ENCODE data around the gene TTLL9. TPM values are rescaled to one million over a fixed set of nuclear protein-coding genes. Genes with fewer than 3 reads are reported as not detected.

TTLL9 gene
- total RNA-seq, 1 donor from 2014 or later: not detected

DNA sequence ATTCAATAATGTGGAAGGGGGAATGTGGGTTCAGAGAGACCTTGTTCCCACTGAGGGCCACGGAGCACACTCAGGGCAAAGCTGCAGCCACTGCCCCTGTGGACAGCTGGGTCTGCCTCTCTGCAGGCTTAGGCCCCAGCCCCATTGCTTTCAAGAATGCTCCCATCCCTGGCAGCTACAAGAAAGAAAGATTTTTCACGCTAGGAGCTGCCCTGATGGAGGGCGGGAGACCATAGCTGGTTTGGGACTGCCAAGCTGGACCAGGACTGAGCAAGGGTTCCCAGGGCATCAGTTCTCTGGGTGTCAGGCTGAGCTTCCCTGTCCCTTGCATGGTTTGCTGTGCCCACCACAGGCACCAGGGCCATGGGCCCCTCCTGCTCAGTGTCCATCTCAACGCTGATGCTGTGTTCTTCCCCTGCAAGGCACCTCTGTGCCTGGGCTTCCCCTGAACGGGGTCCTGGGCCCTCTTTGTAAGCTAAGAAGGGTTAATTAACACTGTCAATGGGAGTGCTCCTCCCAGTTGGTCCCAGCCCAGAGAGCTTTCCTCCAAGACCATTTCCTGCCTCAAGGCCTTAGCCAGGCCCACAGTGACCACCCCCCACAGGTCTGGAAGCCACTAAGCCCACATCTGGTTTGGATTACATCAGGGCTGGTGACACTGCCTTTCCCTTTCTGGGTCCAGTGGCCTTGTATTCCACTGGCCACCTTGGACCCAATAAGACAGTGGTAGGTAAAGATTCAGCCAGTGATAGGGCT, 33.4 kb upstream of the TTLL9 start:
- intact Hi-C loops (cut with micrococcal nuclease): no loop called here

DNA sequence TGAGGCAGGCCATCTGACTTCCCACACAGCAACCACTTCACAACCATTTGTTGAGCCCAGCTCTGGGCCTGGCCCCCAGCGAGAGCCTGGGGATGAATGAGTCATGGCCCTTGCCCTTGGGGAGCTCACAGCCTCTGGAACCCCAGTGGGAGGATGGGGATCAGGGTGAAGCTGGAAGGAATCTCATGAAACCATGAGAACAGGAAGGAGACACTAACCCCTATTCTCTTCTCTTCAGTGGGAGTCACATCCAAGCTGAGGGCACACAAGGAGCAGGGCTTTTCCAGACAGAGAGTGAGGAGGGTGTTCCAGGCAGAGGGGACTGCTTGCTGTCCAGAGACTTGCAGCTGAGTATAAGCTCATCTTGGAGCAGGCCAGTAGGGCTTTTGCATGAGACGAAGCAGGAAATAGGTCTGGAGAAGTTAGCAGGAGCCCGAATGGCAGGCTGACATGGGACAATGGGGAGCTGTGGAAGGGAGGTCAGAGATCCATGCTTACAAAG, 32.5 kb upstream of the TTLL9 start:
- intact Hi-C loops (cut with micrococcal nuclease): no loop called here

DNA sequence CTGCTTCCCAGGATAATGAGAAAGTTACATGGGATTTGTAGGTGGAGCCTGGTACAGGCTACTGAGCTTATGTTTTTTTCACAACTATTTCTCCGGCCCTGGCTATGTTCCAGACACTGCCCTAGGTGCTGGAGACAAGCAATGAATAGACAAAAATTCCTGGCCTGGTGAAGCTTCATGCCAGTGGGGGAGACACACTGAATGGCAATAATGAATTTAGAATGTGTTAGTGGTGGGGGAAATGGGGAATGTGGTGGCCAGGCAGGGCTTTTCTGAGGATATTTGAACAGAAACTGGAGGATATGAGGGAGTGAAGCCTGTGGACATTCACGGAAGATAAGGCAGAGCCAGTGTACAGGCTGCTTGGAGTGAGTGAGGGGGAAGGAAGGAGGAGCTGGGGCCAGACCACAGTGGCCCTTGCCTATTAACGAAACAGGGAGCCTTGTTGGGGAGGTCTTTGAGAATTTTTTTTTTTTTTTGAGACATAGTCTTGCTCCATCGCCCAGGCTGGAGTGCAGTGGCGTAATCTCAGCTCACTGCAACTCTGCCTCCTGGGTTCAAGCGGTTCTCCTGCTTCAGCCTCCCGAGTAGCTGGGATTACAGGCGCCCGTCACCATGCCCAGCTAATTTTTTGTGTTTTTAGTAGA, 31.7 kb upstream of the TTLL9 start:
- intact Hi-C loops (cut with micrococcal nuclease): no loop called here

DNA sequence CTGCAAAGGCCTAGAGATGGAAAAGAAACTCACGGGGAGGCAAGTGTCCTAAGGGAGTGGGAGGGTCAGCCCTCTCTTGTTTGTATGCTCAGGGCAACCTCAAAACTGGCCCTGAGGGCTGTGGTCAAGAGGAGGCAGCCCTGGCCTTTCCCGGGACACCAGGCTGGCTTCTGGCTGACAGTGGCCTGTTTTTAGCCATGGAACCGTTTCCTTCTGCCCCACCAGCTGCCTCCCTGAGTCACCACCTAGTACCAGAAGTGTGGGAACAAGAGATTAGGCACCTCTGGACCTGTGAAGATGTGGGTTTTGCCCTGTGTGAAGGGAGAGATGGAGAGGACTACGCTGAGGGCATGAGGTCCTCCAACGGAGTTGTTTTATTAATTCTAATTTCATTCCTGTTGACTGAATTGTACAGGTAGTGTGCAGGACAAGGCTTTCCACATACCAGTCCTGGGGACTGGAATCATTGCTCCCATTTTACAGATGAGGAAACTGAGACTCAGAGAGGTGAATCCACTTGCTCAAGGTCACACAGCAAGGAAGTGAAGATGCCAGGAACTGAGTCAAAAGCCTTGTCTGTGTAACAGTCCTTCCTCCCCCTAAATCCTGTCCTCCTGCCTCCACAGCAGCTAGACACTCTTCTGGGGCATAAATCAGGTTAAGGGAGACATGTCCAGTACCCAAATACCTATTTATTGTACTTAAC, 30.5 kb upstream of the TTLL9 start:
- intact Hi-C loops (cut with micrococcal nuclease): no loop called here

DNA sequence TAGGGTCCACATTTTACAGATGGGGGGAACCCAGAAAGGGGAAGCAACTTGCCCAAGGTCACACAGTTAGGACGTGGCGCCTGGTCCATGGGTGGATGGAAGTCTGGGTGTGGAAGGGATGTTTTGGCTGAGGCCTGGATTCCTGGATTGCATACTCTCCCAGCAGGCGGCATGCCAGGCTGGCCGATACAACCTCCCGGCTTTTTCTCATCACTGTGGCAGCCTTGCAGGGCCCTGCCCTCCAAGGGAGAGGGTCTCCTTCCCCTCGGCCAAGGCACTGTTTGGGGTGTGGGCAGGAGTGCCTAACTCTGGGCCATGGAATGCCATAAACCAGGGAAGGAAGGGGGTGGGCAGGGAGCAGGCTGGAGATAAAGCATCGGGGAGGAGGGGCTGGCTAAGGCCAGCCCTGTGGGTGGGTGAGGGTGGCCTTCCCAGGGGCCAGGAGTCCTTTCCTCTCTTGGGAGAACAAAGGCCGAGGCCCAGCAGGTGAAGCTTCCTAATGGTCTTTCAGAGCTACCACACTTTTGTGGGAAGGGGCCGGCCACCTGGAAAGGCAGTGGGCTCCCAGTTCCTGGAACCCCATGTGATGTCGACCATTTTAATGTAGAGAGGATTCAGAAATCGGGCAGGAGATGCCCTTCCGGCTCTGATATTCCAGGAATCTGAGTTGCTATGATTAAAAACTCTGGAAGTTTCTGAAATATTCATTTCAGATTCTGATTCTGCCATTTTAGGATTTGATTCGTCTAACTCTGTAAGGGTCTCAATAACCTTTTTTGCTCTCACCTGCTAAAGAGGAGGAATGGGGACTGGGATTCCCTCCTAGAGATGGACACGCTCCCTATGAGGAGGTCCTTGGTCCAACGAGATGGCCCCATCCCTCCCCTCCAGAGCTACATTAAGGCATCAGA, 29.3 kb upstream of the TTLL9 start:
- intact Hi-C loops (cut with micrococcal nuclease): no loop called here

DNA sequence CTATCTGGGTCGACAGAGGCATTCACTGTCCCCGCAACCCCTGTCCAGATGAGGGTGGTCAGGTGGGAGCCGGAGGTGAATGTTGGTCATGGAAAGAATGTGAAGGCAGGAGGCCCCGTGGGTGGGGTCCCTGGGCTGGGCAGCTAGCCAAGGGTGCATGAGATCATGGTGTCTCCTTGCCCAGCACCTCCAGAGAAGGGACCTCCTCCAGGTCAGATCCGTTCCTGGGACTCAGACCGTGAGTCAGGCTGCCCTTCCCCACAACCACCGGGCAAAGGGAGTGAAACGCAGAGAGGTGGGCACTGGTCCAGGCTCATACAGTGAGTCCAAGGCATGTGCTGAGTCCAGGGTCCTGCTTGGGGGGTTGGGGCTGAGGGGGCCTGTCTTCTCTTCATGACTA, 28.5 kb upstream of the TTLL9 start:
- intact Hi-C loops (cut with micrococcal nuclease): no loop called here

DNA sequence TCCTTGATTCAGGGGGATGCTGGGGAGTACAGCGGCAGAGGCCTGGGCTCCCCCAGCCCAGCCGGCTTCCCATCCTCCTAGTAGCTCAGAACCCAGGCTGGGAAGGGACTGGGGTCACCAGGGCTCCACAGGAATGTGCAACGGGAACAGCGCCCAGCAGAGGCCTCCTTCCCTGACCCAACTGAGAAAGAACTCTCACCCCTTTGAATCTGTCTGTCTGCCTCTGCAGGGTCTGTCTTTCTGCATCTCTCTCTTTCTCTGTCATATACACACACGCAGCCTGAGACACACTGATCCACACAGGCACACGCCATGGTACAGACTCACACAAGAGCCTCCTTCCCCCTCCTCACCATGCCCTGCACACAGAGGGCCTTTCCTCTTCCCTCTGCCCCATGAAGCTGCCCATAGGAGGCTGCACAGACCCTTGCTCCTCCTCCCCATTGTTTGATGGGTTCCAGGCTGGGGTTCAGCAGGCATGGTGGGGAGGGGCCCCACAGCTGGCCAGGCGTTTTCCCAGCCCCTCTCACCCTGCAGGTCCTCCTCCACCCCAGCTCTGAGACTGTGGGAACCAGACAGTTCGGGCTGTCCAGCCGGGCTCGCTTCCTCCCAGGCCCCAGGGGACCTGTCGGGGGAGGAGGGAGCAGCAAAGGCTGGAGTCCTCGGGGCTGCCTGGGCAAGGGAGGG, 27.8 kb upstream of the TTLL9 start:
- intact Hi-C loops (cut with micrococcal nuclease): no loop called here

DNA sequence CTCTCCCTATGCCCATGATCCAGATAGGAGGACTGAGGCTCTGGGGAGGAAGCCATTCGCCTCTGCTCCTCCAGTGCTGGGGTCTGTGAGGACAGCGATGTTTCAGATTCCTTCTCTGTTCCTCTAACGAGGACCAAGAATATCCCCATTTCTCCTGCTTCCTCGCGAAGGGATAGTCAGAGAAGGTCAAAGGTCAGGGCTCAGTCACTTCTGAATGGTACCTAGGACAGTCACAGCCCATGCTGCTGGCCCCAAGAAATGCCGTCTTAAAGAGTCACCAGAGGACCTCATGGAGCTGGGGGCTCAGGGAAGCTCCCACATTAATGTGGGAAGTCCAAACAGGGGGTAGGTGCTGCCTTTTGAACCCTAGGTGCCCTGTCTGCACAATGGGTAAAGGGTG, 27.1 kb upstream of the TTLL9 start:
- intact Hi-C loops (cut with micrococcal nuclease): no loop called here

DNA sequence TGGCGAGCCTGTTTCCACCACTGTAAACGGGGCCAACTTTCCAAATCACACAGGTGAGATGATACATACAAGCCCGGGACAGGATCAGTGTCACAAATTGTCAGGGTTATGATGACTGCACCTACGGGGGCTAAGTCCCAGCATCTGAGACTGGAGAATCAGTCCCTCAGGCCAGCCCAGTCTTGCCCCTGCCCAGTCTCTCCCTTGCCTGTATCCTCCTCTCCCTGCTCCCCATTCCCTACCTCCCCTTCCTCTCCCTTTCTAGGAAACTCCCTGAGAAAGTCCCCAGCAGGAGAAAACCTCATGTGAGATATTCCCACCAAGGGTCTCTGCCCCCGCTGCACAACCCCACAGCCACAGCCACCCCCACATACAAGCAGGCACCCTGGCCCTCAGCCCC, 26.6 kb upstream of the TTLL9 start:
- intact Hi-C loops (cut with micrococcal nuclease): no loop called here

DNA sequence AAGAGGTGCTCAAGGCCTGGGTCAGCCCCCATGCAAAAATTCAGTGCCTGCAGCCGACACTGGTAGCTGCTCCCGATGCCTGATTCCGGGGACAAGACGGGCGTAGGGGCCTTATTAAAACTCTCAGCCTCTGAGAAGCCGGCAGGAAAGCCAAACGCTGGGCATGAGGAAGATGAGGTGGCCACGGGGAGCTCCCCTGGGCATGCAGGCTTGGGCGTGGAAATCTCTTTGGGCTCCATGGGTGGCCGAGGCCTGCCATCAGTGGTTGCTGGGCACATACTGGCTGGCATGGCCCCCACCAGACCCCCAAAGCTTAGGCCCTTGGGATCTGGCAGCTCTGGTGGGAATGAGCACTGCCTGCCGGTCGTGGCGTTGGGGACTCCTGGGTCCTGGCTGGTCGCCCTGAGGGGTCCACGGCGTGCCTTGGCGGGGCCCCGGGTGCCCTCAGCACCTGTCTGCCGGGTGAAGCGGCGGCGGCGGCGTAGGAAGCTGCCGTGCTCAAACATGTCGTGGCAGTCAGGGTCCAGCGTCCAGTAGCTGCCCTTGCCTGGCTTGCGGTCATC, 25.6 kb upstream of the TTLL9 start:
- intact Hi-C loops (cut with micrococcal nuclease): no loop called here

DNA sequence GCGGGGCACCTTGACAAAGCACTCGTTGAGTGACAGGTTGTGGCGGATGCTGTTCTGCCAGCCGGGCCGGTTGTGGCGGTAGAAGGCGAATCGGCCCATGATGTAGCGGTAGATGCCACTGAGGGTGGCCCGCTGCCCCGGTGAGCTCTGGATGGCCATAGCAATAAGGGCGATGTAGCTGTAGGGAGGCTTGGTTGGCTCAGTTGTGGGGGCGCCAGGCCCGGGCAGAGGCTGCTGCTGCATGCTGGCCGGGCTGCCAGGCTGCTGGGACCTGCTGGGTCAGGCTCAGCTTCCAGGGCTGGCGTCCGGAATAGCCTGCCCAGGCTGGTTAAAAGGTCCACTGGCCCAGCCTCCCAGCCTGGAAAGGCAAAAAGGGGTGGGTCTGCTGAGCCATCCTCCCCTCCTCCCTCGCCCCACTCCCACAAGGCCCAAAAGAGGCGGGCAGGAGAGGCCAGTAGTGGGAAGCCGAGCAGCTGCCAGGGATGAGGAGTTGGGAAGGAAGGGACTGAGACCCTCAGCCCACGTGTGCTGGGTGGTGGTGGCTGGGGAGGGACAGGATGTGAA, 25.1 kb upstream of the TTLL9 start, which contains the start of gene FOXS1:
TSS of gene FOXS1 (minus strand) at position 305 of the 564 bp plus-strand sequence. CDS start at position 243, 62 bp downstream.
- intact Hi-C loops (cut with micrococcal nuclease): no loop called here

DNA sequence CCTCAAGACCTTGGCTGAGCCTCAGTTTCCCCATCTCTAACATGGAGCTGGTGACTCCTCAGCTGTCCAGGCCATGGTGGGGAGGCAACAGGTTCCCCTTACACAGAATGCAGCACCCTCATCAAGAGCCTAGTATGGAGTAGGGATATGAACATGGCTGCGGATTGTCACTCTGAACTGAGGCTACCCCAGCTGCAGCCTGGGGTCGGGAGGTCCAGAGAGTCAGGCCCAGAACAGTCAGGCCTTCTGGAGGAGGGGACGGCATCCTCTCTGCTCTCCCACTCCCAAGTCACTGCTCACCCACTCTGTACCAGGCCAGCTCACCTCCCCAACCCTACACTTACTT, 23.7 kb upstream of the TTLL9 start:
- intact Hi-C loops (cut with micrococcal nuclease): loop anchor here (1.0 kb wide), 1 partner anchor 24 kb away; no protein-coding TSS in a partner anchor

DNA sequence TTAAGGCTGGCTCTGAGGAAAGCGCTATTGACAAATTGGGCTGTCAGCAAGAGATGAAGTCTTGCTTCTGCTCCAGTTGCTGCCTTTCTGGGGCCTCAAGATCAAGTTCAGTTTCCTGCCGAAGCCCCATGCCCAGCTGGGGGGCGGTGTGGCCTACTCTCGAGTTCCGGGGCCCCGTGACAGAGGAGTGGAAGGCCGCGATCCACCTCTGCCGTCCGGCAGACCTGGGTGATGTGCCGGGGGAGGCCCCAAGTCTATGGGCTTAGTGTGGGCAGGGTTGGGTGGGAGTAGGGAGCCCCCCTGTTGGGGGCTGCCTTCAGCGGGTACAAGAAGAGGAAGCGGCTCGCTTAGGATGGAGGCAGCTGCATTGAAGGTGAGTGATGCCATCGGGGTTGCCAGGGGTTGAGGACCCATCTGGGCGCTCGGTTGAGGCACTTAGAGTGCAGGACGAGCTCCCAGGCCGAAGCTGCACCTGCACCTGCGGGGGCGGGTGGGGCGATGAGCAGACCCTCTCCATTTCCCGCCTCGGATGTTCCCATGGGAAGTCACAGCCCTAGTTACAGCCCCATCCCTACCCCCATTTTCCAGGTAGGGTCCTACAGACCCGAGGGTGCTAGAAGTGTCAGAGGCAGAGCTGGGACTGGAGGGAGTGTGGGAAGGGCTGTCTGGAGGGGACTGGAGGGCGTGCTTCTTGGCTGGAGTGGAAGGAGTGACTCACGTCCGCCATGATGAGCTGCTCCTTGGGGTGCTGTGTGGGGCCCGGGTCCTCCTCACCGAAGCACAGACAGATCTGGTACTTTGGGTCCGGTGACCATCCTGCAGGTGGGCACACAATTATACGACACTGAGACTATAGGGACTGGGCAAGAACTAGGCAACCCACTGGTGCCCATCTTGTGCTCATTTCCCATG, 22.1 kb upstream of the TTLL9 start:
- intact Hi-C loops (cut with micrococcal nuclease): no loop called here

DNA sequence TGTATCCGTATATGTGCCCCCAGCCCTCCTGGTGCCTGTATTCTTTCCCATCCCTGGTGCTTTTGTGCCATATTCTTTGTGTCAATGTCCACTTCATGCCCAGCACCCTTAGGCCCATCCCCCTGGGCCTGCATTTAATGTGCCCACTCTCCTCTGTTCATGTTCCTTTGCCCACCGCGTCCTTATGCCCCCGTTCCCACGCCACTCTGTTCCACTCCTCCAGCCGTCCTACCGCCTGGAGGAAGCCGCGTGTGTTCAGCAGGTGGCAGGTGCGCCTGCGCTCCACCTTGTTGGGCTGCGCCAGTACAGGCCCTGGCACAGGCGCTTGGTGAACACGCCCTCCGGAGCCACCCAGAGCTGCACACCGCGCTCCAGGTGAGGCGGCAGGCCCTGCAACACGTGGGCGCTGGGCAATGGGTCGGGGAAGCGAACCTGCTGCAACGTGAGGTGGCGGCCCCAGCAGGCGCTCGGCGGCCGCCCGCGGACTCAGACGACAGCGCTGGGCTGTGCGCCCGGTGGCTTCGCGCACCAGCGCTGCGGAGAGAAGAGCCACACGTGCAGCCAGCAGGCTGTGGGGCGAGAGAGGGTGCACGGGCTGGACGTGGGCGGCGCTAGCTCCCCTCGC, 21.0 kb upstream of the TTLL9 start:
- intact Hi-C loops (cut with micrococcal nuclease): no loop called here

DNA sequence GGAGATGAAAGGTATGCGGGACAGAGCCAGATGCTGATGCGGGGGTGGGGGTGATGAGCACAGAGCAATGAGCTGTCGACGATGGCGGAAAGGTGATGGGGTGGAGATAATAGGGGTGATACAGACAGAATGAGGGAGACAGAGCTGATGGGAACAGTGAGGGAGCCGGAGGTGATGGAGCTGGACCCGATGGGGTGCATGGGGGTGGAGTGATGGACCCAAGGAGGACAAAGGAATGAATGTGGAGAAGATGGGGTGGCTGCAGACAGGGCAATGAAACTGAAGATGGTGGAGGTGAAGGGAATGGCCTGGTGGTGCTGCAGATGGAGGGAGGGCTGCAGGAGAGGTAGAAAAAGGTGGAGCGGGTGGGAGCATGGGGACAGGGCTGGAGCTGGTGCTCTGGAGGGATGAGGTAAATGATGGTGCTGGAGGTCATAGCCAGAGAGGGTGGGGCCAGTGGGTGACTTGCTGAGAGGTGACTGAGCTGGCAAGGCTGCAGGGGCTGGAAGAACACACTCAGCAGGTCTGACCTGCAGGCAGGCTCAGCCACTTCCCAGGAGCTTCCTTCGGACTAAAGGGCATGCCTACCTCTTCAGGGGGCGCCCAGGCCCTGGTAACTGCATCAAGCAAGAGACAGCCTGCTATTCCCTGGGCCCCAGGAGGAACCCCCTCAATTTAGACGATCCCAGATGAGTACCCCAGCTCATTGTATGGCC, 19.0 kb upstream of the TTLL9 start:
- intact Hi-C loops (cut with micrococcal nuclease): loop anchor here (5.0 kb wide), 1 partner anchor 166 kb away; no protein-coding TSS in a partner anchor

DNA sequence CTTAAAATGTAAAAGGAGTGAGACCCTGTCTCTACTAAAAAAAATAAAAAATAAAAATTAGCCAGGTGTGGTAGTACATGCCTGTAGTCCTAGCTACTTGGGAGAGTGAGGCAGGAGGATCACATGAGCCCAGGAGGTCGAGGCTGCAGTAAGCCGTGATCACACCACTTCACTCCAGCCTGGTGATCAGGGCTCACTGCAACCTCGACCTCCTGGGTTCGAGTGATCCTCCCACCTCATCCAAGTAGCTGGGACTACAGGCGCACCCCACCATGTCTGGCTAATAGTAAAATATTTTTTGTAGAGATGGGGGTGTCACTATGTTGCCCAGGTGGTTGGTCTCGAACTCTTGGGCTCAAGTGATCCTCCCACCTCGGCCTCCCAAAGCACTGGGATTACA, 17.0 kb upstream of the TTLL9 start:
- intact Hi-C loops (cut with micrococcal nuclease): loop anchor here (5.0 kb wide), 1 partner anchor 164 kb away; no protein-coding TSS in a partner anchor

DNA sequence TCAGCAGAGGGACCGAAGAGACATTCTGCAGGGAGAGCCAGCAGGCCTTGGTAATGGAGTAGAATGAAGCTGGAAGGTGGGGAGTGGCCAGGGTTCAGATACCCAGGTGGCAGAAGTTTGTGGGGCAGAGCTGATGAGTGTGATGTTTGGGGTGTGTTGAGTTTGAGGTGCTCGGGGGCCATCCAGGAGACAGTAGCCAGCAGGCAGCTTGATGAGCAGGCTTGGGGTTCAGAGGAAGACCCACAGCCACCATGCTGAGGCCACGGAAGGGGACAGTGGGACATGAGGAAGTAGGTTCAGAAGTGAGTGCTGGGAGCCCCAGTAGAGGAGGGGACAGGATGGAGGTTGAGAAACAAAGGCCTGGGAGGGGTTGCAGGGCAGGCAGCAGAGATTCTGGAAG, 13.9 kb upstream of the TTLL9 start:
- intact Hi-C loops (cut with micrococcal nuclease): no loop called here
